ENCODE results near the gene PSG1.
"Not testable (repeated sequence)": the region's sequence is repeated elsewhere in the genome, so short reads cannot be mapped to it uniquely, and the experiment has no call there.

Gene PSG1

DNA sequence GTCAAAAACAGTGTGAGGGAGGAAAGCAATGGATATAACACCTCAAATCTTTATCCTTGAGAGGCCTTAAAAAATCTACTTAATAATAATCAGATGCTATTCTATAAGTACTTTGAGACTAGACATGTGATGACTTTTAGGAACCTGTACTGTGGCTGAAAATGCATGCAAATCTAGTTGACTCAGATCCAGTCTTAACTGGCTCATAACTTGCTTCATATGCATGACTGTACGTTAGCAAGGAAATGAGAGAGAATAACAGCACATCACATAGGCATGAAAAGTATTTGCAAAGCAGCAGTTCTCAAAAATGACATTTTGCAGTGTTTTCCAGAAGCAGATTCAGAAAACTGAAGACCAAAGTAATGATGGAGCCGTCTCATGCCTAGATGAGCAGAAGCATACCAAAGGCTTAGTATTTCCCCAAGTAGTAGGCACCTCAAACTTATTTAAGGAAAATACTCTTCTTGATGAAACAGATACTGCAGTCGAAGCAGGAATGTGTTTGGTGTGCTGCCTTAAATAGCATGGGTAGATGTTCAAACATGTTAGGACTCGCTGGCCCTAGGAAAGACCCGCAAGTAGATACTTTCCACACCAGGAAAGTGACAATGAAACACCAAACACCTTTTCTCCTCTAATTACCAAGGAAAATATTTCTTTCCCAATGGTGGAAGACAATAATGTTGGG lies 59.4 kb downstream of the PSG1 start:
- not testable (repeated sequence) for DNase-seq (ENCODE audit: low spot score)

DNA sequence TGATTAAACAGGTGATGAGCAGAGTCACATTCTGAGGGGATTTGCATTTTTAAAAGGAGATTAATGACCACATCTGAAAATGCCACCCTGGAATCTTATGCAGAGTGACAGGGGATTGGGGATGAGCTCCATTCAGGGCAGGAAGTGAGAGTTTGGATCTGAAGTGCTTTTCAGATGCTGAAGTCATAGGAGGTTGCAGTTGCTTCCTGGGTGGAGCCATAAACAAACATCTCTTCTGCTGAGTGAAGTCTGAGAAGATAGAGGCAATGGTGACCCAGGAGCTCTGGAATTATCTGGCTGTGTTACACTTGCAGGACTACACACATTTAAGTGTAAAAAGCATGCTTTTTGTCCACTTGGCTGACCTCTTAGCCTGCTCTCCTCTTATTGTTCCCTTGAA lies 62.6 kb downstream of the PSG1 start:
- DNase-seq (ENCODE audit: low spot score): no peak
